DOHH2 (cell line): Measurements from ENCODE around the gene MAK.

Experiments
- EZH2phosphoT487 ChIP-seq: fragments of 200-600 bp; sonication (generic); IDR thresholded peaks from 2 replicates; pipeline ENCODE4 v1.6.1; 2017; ENCODE audit warnings: borderline replicate concordance, mild to moderate bottlenecking, antibody characterized with exemption, low read length, moderate library complexity, mixed read lengths
- TF ChIP-seq, protein P1 (sequence below): fragments of 200-600 bp; sonication (generic); IDR thresholded peaks from one replicate; pipeline ENCODE4 v1.5.1; 2014; ENCODE audit warnings: antibody characterized with exemption, mild to moderate bottlenecking, low read depth, low read length; ENCODE audit not compliant: poor library complexity, severe bottlenecking

DNA sequence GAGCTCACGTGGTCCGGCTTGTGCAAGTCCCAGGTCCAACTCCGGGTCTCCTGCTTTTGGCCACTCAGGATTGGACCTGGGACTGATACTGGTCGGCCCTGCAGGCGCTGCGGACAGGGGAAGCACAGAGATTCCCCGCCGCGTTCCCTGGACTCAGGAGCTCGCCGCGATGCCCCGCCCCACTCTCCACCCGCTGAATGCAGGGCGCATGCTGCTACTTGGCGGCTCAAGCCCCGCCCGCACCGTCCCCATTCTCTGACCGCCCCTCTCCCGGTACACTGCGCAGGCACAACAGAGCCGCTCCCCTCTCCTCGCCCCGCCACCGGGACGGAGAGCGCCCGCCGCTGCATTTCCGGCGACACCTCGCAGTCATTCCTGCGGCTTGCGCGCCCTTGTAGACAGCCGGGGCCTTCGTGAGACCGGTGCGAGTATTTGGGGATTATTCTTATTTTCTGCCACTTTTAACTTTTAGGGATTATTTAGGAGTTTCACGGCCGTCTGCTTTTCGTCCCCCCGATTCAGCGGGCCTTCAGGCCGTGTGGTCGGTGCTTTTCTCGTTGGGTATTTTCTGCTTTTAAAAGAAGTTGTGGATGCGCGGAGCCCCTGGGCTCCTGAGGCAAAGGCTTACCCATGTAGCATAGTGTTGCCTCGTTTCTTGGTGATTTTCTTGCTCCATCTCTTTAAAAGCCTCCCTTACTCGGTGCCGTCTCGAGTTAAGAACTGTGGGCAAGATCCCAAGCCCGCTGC is 115.3 kb downstream of the MAK start, which contains the start of gene TMEM14C:
- TF ChIP-seq, protein P1, sequence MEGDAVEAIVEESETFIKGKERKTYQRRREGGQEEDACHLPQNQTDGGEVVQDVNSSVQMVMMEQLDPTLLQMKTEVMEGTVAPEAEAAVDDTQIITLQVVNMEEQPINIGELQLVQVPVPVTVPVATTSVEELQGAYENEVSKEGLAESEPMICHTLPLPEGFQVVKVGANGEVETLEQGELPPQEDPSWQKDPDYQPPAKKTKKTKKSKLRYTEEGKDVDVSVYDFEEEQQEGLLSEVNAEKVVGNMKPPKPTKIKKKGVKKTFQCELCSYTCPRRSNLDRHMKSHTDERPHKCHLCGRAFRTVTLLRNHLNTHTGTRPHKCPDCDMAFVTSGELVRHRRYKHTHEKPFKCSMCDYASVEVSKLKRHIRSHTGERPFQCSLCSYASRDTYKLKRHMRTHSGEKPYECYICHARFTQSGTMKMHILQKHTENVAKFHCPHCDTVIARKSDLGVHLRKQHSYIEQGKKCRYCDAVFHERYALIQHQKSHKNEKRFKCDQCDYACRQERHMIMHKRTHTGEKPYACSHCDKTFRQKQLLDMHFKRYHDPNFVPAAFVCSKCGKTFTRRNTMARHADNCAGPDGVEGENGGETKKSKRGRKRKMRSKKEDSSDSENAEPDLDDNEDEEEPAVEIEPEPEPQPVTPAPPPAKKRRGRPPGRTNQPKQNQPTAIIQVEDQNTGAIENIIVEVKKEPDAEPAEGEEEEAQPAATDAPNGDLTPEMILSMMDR = no peak
- no peak for TF ChIP-seq EZH2phosphoT487
